Omental fat pad (tissue), 4 donors: ENCODE results near the gene EPHA4. TPM values are rescaled to one million over a fixed set of nuclear protein-coding genes. Genes with fewer than 3 reads are reported as not detected.

Experiments used
- ATAC-seq: fragments of 150-250 bp; one replicate; pipeline ENCODE4 v1.9.1; 2016; ENCODE audit warnings: mild to moderate bottlenecking, moderate library complexity; ENCODE audit not compliant: low FRiP score
- DNase-seq: peaks from one replicate; pipeline ENCODE4 v3.0.0-alpha.2; 2019; ENCODE audit warnings: low spot score
- CTCF ChIP-seq, 3 donors: fragments of 450-650 bp; IDR thresholded peaks; one replicate each; pipeline ENCODE4 v1.5.1; 2016 to 2017; ENCODE audit warnings: antibody characterized with exemption in 3 of 3, mild to moderate bottlenecking in 3 of 3, moderate library complexity in 2 of 3
- total RNA-seq, 4 donors: library from RNA; depleted of rRNA; stranded (reverse); fragments of >200 nt; gene quantifications; one replicate each; pipeline ENCODE4 v1.1.0, GENCODE V29; 2016

The EPHA4 gene
- total RNA-seq, 4 donors from 2014 or later, result 18.5 to 43.0 (median 23.6) TPM

- no peak for DNase-seq
- no peak for TF ChIP-seq CTCF (IDR thresholded peaks at IDR 0.05)
Observed at GRCh38 chr2:221448844-221449390, 123.2 kb downstream of the EPHA4 start.

GRCh38 chr2:221448057-221448843 lies 123.9 kb downstream of the EPHA4 start:
- no peak for TF ChIP-seq CTCF (IDR thresholded peaks at IDR 0.05)
- ATAC-seq (no peak), DNase-seq (no peak)

More at GRCh38 chr2:221448844-221449390, 123.2 kb downstream of the EPHA4 start:
- ATAC-seq, result no peak

- DNase-seq (no peak), ATAC-seq (no peak)
- TF ChIP-seq CTCF (IDR thresholded peaks at IDR 0.05), result no peak
Observed at GRCh38 chr2:221447310-221447709, 124.8 kb downstream of the EPHA4 start.

GRCh38 chr2:221446140-221446539 lies 126.0 kb downstream of the EPHA4 start:
- no peak for TF ChIP-seq CTCF (IDR thresholded peaks at IDR 0.05)
- ATAC-seq (no peak), DNase-seq (no peak)

GRCh38 chr2:221444106-221444505 lies 128.0 kb downstream of the EPHA4 start:
- no peak for TF ChIP-seq CTCF (IDR thresholded peaks at IDR 0.05)
- no peak for ATAC-seq
- no peak for DNase-seq

- DNase-seq, result no peak
- no peak for ATAC-seq
Observed at GRCh38 chr2:221443645-221444044, 128.5 kb downstream of the EPHA4 start.

More at GRCh38 chr2:221443645-221444044, 128.5 kb downstream of the EPHA4 start:
- no peak for TF ChIP-seq CTCF (IDR thresholded peaks at IDR 0.05)
